ENCODE measurements around the gene LINGO3. TPM values are rescaled to one million over a fixed set of nuclear protein-coding genes. Genes with fewer than 3 reads are reported as not detected.
"Not testable (repeated sequence)": the region's sequence is repeated elsewhere in the genome, so short reads cannot be mapped to it uniquely, and the experiment has no call there.

The LINGO3 gene, protein sequence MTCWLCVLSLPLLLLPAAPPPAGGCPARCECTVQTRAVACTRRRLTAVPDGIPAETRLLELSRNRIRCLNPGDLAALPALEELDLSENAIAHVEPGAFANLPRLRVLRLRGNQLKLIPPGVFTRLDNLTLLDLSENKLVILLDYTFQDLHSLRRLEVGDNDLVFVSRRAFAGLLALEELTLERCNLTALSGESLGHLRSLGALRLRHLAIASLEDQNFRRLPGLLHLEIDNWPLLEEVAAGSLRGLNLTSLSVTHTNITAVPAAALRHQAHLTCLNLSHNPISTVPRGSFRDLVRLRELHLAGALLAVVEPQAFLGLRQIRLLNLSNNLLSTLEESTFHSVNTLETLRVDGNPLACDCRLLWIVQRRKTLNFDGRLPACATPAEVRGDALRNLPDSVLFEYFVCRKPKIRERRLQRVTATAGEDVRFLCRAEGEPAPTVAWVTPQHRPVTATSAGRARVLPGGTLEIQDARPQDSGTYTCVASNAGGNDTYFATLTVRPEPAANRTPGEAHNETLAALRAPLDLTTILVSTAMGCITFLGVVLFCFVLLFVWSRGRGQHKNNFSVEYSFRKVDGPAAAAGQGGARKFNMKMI
- total RNA-seq: under 1 TPM in 1 of 2 donors, not detected in 1; 0.17 TPM

DNA sequence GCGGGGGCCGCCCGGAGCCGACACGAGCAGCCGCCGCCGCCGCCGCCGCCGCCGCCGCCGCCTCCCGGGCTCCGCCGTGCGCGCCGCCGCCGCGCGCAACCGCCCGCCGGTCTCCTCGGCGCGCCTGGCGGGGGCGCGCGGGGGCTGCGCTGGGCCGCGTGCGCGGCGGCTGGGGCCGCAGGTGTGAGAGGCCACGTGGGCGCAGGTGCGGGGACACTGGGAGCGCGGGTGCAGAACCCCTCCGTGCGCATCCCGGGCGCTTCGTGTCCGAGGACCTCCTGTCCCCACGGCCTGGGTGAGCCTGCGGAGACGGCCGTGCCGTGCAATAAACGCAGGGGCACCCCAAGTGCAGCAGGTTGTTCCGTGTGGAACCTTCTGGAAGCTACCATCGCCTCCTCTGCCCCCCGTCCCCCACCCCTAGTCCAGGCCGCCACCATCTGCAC lies at the start of gene LINGO3:
LINGO3 (minus strand) TSS at position 41 of the 443 bp plus-strand sequence. CDS start 16,378 bp downstream, outside the sequence.
- H3K4me3 Mint-ChIP-seq: peak within 1 kb of the TSS; percentile 41
- H3K27me3 Mint-ChIP-seq: peaks cover 33% of the 10 kb centered on the region
- H3K36me3 Mint-ChIP-seq (ENCODE audit: low read depth): peaks cover 4% of the 10 kb centered on the region
- peaks cover 4% of the 10 kb centered on the region for H3K4me1 Mint-ChIP-seq
- no peak within 1 kb of the TSS for H3K27ac Mint-ChIP-seq
- no peak for ATAC-seq (replicated peaks)
- H3K9me3 Mint-ChIP-seq: no peaks in the 10 kb centered on the region

DNA sequence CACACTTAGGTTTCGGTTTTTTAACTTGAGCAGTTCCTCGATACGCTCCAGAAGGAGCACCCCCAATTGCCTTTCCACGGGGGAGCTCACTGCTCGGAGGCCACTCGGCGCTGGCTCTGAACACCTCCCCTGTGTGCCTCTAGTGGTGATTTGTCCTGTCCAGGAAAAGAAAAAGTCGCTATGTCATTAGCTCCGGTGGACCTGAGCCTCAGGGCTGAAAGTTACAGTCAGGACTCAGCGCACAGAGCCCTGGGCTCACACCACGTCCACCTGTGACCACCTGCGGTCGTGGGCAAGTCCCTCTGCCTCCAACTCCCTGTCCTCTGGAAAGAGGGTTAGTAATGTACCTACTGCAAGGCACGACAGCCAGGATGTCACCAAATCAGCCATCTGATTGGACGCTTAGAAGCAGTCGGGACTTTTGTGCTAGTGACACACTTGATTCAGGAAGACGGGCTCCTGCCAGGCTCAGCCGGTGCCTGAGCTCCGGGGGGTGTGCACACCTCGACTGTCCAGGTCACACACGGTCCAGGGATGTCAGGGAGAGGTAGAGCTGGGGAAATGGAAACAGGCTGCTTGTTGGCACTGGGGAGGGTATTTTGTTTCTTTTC lies 48.2 kb upstream of the LINGO3 start:
- Mint-ChIP-seq H3K27ac (no peak overlapping the region), H3K4me1 (peaks cover 5% of the 10 kb centered on the region), H3K9me3 (no peaks in the 10 kb centered on the region), H3K4me3 (no peak overlapping the region), H3K27me3 (peaks cover 5% of the 10 kb centered on the region), H3K36me3 (ENCODE audit: low read depth) (no peaks in the 10 kb centered on the region)
- no peak for ATAC-seq (replicated peaks)

DNA sequence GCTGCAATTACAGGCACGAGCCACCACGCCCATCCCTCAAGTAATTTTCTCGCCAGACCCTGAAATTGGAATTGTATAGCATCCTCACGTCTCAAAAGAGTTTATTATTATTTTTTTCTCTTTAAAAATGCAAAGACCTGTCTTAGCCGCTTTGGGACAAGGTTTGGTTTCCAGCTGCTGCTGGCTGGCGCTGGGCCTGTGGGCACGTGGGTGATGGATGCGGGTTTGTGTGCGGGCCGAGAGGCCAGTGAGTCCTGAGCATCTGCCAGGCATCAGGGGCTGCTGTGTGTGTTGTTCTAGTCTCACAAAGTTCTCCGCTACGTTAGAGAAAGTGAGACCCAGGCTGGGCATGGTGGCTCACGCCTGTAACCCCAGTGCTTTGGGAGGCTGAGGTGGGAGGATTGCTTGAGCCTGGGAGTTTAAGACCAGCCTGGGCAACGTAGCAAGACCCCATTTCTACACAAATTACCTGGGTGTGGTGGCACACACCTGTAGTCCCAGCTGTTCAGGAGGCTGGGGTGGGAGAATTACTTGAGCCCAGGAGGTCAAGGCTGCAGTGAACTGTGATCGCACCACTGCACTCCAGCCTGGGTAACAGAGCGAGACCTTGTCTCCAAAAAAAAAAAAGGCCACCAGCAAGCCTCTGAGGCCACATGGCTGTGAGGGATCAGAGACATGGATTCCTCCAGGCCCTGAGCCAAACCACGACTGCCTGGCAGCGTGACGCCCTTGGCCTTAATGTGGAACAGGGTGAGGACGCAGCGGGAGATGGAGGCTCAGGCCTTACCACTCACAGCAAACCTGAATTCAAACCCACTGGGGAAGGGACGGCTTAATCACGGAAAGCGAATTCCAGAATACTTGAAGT lies 47.4 kb upstream of the LINGO3 start:
- Mint-ChIP-seq H3K4me3 (no peak overlapping the region), H3K27me3 (peaks cover 1% of the 10 kb centered on the region), H3K27ac (no peak overlapping the region), H3K9me3 (no peaks in the 10 kb centered on the region), H3K36me3 (ENCODE audit: low read depth) (no peaks in the 10 kb centered on the region), H3K4me1 (peaks cover 5% of the 10 kb centered on the region)
- ATAC-seq (replicated peaks): no peak

DNA sequence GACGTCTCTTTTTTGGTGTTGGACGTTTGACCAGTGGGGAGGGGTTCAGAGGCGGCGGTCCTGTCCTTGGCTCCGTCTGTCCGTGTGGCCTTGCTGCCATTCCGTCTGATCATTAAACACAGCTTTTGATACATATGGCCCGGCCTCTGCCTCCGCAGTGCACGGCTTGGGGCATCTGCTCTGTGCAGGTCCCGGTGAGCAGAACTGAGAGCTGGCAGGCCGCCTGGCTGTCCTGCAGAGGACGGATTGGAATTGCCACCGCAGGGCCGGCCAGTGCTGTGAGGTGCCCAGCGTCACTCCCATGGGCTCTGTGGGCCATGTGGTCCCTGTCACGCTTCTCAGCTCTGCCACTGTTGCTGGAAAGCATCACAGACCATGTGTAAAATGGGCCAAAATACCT lies 46.7 kb upstream of the LINGO3 start:
- Mint-ChIP-seq H3K27me3 (no peaks in the 10 kb centered on the region), H3K27ac (no peak overlapping the region)

DNA sequence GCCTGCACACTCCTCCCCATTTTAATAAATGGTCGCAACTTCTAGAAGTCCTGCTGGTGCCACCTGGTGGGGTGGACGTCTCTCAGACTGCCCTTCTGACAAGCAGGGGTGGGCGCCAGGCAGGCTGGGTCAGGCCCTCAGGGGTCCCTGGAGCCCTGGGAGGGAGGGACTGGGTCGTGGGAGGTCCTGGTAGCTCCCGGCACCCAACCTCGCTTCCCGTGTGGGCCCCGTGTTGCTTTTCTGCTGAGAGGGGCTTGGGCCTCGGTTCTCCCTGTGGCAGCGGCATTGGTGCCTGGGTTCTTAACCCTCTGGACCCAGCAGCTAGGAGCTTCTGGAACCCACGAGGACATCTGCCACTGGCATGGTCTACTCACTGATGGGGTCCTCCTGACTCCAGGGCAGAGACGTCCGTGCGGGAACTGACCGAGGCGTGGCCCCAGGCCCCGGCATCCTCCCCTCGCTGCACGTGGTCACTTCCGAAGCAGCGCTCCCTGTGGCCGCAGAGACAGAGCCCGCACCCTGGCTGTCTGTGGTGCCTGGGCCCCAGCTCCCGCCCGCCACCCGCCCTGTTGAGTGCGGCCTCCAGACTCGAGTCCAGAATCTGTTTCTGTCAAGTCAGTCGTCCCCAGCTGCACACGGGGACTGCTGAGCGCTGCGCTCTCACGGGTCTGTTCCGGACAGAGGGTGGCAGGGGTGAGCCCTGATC lies 46.1 kb upstream of the LINGO3 start:
- Mint-ChIP-seq H3K4me1 (peaks cover 5% of the 10 kb centered on the region), H3K27me3 (no peaks in the 10 kb centered on the region), H3K27ac (no peak overlapping the region), H3K9me3 (no peaks in the 10 kb centered on the region), H3K36me3 (ENCODE audit: low read depth) (no peaks in the 10 kb centered on the region), H3K4me3 (no peak overlapping the region)
- ATAC-seq (replicated peaks): no peak

More for the DNA sequence above, 46.7 kb upstream of the LINGO3 start:
- Mint-ChIP-seq H3K4me1 (peaks cover 5% of the 10 kb centered on the region), H3K36me3 (ENCODE audit: low read depth) (no peaks in the 10 kb centered on the region), H3K9me3 (no peaks in the 10 kb centered on the region), H3K4me3 (no peak overlapping the region)
- no peak for ATAC-seq (replicated peaks)

DNA sequence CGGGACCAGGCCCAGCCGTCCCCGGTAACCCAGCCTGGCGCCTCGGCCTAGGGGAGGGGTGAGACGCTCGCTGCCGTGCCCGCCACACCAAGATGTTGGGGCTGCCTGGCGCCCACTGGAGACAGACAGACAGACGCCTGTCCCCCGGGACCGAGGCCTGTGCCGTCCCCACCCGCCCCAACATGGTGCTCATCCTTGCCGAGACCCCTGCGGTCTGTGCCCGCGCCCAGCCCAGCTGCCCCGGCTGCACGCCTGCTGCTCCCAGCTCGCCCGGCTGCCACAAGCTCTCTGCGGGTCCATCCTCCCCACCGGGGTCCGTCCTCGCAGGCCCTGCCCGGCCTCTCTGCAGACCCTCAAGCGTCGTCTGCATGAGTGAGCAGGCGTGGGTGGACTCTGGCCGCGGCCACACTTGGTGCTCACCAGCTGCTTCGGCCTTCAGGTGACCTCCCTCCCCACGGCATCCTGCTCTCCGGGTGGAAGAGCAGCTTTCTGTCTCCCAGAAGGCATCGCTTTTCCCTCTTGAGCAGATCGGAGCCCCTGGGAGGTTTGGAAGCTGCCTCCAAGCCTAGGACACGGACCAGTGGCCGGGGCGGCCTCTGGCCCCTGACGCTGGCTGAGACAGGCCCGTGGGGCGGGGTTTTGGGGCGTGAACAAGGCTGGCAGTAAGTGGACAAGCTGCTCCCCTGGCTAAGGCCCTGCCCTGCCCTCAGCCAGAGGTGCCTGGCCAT lies 45.4 kb upstream of the LINGO3 start:
- Mint-ChIP-seq H3K27me3 (no peaks in the 10 kb centered on the region), H3K9me3 (no peaks in the 10 kb centered on the region), H3K36me3 (ENCODE audit: low read depth) (no peaks in the 10 kb centered on the region), H3K27ac (no peak overlapping the region), H3K4me1 (peaks cover 5% of the 10 kb centered on the region), H3K4me3 (no peak overlapping the region)
- no peak for ATAC-seq (replicated peaks)

DNA sequence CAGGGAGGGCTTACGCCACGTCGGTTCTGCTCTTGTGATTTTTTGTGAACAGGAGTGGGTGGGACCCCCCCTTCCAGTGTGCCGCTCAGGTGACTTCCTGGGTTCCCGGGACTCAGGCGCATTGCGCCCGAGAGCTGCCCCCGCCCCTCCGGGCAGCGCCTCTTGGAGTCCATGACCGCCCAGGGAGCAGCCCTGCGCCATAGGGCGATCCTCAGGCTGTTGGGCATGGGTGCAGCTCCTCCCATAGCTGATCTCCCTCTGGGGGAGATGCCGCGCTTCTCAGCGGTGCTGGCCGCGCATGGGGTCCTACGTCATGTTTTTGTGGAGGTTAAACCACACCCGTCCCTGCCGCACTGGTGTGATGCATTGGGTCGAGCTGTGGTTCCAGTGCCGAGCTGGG lies 44.2 kb upstream of the LINGO3 start:
- Mint-ChIP-seq H3K4me1 (peaks cover 5% of the 10 kb centered on the region), H3K9me3 (no peaks in the 10 kb centered on the region), H3K27ac (no peak overlapping the region), H3K27me3 (no peaks in the 10 kb centered on the region), H3K36me3 (ENCODE audit: low read depth) (no peaks in the 10 kb centered on the region), H3K4me3 (no peak overlapping the region)
- no peak for ATAC-seq (replicated peaks)

DNA sequence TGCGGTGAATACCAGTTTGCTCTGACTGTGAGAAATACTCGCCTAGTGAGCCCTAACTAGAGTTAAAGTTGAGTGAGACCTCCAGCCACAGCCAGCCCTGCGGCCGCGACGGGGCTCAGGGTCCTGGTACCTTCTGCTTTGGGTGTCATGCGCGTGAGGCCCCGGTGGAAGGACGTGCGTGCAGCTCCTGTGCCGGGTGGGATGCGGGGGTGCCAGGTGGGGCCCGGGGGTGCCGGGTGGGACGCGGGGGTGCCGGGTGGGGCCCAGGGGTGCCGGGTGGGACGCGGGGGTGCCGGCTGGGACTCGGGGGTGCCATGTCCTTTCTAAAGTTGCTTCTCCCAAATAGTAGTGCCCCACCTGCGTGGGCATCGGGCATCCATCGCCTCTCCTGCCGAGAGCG lies 43.6 kb upstream of the LINGO3 start:
- Mint-ChIP-seq H3K27me3 (no peaks in the 10 kb centered on the region), H3K4me1 (peaks cover under 1% of the 10 kb centered on the region), H3K36me3 (ENCODE audit: low read depth) (no peaks in the 10 kb centered on the region), H3K4me3 (no peak overlapping the region), H3K9me3 (no peaks in the 10 kb centered on the region), H3K27ac (no peak overlapping the region)
- no peak for ATAC-seq (replicated peaks)

DNA sequence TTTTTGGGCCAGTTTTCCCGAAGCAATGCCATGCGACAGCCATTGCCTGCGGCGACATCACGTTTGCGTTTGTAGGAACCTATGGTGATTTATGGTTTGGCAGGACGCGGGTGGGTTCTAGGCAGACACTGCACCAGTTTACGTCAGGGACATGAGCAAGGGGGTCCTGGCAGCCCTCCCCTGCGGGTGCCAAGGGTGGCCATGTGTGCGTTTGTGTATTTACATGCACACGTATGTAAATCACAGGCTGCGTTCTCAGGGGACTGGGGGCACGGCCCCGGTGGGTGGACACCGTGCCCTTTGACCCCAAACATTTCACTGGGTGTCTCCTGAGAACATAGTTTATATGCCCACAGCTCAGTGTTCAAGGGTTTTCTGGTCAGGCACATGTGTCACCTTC lies 42.7 kb upstream of the LINGO3 start:
- Mint-ChIP-seq H3K4me1 (no peaks in the 10 kb centered on the region), H3K27ac (no peak overlapping the region), H3K27me3 (no peaks in the 10 kb centered on the region), H3K4me3 (no peak overlapping the region), H3K9me3 (no peaks in the 10 kb centered on the region), H3K36me3 (ENCODE audit: low read depth) (no peaks in the 10 kb centered on the region)
- ATAC-seq (replicated peaks): no peak

DNA sequence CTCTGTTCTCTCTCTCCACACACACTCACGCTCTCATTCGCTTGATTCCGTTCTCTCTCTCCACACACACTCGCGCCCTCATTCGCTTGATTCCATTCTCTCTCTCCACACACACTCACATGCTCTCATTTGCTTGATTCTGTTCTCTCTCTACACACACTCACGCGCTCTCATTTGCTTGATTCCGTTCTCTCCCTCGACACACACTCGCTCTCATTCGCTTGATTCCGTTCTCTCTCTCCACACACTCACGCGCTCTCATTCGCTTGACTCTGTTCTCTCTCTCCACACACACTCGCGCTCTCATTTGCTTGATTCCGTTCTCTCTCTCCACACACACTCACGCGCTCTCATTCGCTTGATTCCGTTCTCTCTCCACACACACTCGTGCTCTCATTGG lies 41.9 kb upstream of the LINGO3 start:
- H3K27me3 Mint-ChIP-seq; H3K4me3 Mint-ChIP-seq; H3K27ac Mint-ChIP-seq; H3K36me3 Mint-ChIP-seq (ENCODE audit: low read depth); H3K9me3 Mint-ChIP-seq; ATAC-seq (replicated peaks); H3K4me1 Mint-ChIP-seq: not testable (repeated sequence)

DNA sequence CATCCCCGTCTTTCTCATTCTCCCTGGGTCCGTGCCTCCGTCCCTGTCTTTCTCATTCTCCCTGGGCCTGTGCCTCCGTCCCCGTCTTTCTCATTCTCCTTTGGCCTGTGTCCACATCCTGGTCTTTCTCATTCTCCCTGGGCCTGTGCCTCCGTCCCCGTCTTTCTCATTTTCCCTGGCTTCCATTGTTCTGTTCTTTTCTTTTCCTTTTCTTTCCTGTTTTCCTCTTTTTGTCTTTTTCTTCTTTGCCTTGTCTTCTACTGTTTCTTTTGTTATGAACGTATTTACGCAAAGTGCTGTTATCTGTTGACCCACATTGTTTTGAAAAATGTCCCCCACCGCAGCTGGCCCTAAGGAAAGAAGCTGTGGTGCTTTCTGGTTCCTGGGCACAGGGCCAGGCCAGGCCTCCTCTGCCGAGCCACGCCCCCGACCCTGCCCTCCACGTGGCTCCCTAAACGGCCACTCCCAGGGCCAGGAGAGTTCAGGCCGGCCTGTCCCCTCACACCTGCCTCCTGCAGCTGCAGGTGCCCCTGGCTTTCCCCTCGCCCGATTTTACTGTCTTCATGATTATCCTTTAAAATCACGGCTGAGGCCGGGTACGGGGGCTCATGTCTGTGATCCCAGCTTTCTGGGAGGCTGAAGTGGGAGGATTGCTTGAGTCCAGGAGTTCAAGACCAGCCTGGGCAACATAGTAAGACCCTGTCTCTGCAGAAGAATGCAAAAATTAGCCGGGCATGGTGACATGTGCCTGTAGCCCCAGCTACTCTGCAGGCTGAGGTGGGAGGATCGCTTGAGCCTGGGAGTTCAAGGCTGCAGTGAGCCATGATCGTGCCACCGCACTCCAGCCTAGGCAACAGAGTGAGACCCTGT lies 38.1 kb upstream of the LINGO3 start:
- Mint-ChIP-seq H3K4me3 (no peak overlapping the region), H3K36me3 (ENCODE audit: low read depth) (no peaks in the 10 kb centered on the region), H3K4me1 (no peaks in the 10 kb centered on the region), H3K9me3 (no peaks in the 10 kb centered on the region), H3K27ac (no peak overlapping the region), H3K27me3 (no peaks in the 10 kb centered on the region)
- no peak for ATAC-seq (replicated peaks)

DNA sequence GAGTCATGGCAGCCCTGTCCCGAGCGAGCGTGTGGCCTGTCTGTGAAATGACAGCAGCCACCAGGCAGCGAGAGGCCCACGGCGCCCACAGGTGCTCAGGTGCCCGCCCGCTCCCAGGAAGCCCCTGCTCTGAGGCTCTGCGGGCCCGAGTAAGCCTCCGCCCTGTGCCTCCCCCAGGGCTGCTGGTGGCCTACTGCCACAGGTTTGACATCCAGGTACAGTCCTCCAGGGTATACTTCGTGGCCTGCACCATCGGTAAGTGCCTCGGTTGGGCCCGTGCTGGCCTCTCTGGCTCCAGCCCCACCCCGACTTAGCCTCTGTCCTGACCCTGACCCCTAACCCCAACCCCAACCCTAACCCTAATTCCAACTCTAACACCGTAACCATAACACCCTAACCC lies 37.1 kb upstream of the LINGO3 start:
- Mint-ChIP-seq H3K4me3 (no peak overlapping the region), H3K27ac (no peak overlapping the region), H3K9me3 (no peaks in the 10 kb centered on the region), H3K27me3 (no peaks in the 10 kb centered on the region), H3K4me1 (no peaks in the 10 kb centered on the region), H3K36me3 (ENCODE audit: low read depth) (no peaks in the 10 kb centered on the region)
- ATAC-seq (replicated peaks): no peak

Data from activated T-helper 17 cell treated with anti-CD3 and anti-CD28 coated beads, Interleukin-2, amount 50 U/mL, for 72 hours (primary cell).